Neural cell (in vitro differentiated cells): ENCODE data around the gene AATK. TPM values are rescaled to one million over a fixed set of nuclear protein-coding genes. Genes with fewer than 3 reads are reported as not detected.

Experiments used
- H2AFZ ChIP-seq: fragments of 200-600, 300-800 bp; sonication (generic), shearing (Covaris generic); 2 replicates; pipeline ENCODE4 v1.6.0; 2014; ENCODE audit warnings: low read depth, mild to moderate bottlenecking, antibody characterized with exemption, low read length, moderate library complexity
- H3F3A ChIP-seq: fragments of 200-600 bp; shearing (Covaris generic); 2 replicates; pipeline ENCODE4 v1.6.1; 2016; ENCODE audit warnings: mild to moderate bottlenecking, moderate library complexity, mixed read lengths, antibody characterized with exemption, low read length; ENCODE audit not compliant: insufficient read depth, poor library complexity, severe bottlenecking
- H3K27ac ChIP-seq: fragments of 200-600, 300-800 bp; sonication (generic), shearing (Covaris generic); 2 replicates; pipeline ENCODE4 v1.5.1; 2014; ENCODE audit warnings: mild to moderate bottlenecking, low read length, moderate library complexity
- H3K27me3 ChIP-seq: fragments of 300-800, 200-600 bp; sonication (generic), shearing (Covaris generic); 2 replicates; pipeline ENCODE4 v1.6.0; 2014; ENCODE audit warnings: mild to moderate bottlenecking, low read depth, low read length, moderate library complexity; ENCODE audit not compliant: insufficient read depth
- H3K36me3 ChIP-seq: fragments of 300-800, 200-600 bp; sonication (generic), shearing (Covaris generic); 2 replicates; pipeline ENCODE4 v1.5.1; 2014; ENCODE audit warnings: mild to moderate bottlenecking, antibody characterized with exemption, low read length, moderate library complexity; ENCODE audit not compliant: insufficient read depth
- H3K4me2 ChIP-seq: fragments of 300-800, 200-600 bp; sonication (generic), shearing (Covaris generic); 2 replicates; pipeline ENCODE4 v1.6.0; 2014; ENCODE audit warnings: mild to moderate bottlenecking, low read length
- H3K4me3 ChIP-seq: fragments of 300-800, 200-600 bp; sonication (generic), shearing (Covaris generic); 2 replicates; pipeline ENCODE4 v1.5.1; 2014; ENCODE audit warnings: mild to moderate bottlenecking, low read length, moderate library complexity
- H3K79me2 ChIP-seq: fragments of 200-600 bp; shearing (Covaris generic); replicated peaks from 2 replicates; pipeline ENCODE4 v1.6.0; 2014; ENCODE audit warnings: mild to moderate bottlenecking, low read length, moderate library complexity; ENCODE audit not compliant: insufficient read depth
- H3K9ac ChIP-seq: fragments of 300-800, 200-600 bp; sonication (generic), shearing (Covaris generic); 2 replicates; pipeline ENCODE4 v1.6.1; 2016; ENCODE audit warnings: mild to moderate bottlenecking, low read length, mixed read lengths
- H3K9me2 ChIP-seq: fragments of 200-600 bp; shearing (Covaris generic); 2 replicates; pipeline ENCODE4 v1.6.1; 2016; ENCODE audit warnings: mild to moderate bottlenecking, low read length, mixed read lengths; ENCODE audit not compliant: insufficient read depth
- H3K9me3 ChIP-seq: fragments of 200-600, 300-800 bp; sonication (generic), shearing (Covaris generic); 2 replicates; pipeline ENCODE4 v1.6.1; 2016; ENCODE audit warnings: mild to moderate bottlenecking, mixed run types, low read length, moderate library complexity, mixed read lengths
- H4K20me1 ChIP-seq: fragments of 200-600 bp; shearing (Covaris generic); 2 replicates; pipeline ENCODE4 v1.6.1; 2016; ENCODE audit warnings: mild to moderate bottlenecking, mixed run types; ENCODE audit not compliant: insufficient read depth
- CTCF ChIP-seq: fragments of 450-650 bp; IDR thresholded peaks from 2 replicates; pipeline ENCODE4 v1.5.1; 2014; ENCODE audit warnings: antibody characterized with exemption, mild to moderate bottlenecking, moderate library complexity; ENCODE audit not compliant: poor library complexity, severe bottlenecking
- EP300 ChIP-seq: fragments of 450-650 bp; conservative IDR thresholded peaks from 2 replicates; pipeline ENCODE4 v1.6.1; 2014; ENCODE audit warnings: antibody characterized with exemption, mild to moderate bottlenecking, moderate library complexity; ENCODE audit not compliant: poor library complexity, severe bottlenecking
- EZH2 ChIP-seq: fragments of 200-600, 300-800 bp; shearing (Covaris generic), sonication (generic); IDR thresholded peaks from 2 replicates; pipeline ENCODE4 v1.6.1; 2014; ENCODE audit warnings: antibody characterized with exemption, low read length, borderline replicate concordance, mild to moderate bottlenecking; ENCODE audit not compliant: insufficient read depth, poor library complexity, severe bottlenecking
- MXI1 ChIP-seq: fragments of 450-650 bp; conservative IDR thresholded peaks from 2 replicates; pipeline ENCODE4 v1.6.1; 2014; ENCODE audit warnings: antibody characterized with exemption, mild to moderate bottlenecking; ENCODE audit not compliant: poor library complexity, severe bottlenecking
- POLR2AphosphoS5 ChIP-seq: IDR thresholded peaks from 2 replicates; pipeline ENCODE4 v1.6.1; 2012
- RAD21 ChIP-seq: fragments of 450-650 bp; conservative IDR thresholded peaks from 2 replicates; pipeline ENCODE4 v1.6.1; 2014; ENCODE audit warnings: antibody characterized with exemption, mild to moderate bottlenecking, moderate library complexity
- SMC3 ChIP-seq: fragments of 450-650 bp; conservative IDR thresholded peaks from 2 replicates; pipeline ENCODE4 v1.6.1; 2014; ENCODE audit warnings: antibody characterized with exemption, mild to moderate bottlenecking, moderate library complexity; ENCODE audit not compliant: poor library complexity
- TAF1 ChIP-seq: IDR thresholded peaks from 2 replicates; pipeline ENCODE4 v1.6.1; 2012; ENCODE audit warnings: low read depth
- polyA plus RNA-seq: library from polyadenylated mRNA; depleted of rRNA; stranded (reverse); fragments of >200 nt; gene quantifications from 2 replicates; pipeline ENCODE4 v1.2.3, GENCODE V29; 2014
- TF ChIP-seq, protein P1 (sequence below): IDR thresholded peaks from 2 replicates; pipeline ENCODE4 v1.6.1; 2012; ENCODE audit warnings: borderline replicate concordance

Gene AATK
- polyA plus RNA-seq, 1 donor from 2014 or later: 11.1 TPM

DNA sequence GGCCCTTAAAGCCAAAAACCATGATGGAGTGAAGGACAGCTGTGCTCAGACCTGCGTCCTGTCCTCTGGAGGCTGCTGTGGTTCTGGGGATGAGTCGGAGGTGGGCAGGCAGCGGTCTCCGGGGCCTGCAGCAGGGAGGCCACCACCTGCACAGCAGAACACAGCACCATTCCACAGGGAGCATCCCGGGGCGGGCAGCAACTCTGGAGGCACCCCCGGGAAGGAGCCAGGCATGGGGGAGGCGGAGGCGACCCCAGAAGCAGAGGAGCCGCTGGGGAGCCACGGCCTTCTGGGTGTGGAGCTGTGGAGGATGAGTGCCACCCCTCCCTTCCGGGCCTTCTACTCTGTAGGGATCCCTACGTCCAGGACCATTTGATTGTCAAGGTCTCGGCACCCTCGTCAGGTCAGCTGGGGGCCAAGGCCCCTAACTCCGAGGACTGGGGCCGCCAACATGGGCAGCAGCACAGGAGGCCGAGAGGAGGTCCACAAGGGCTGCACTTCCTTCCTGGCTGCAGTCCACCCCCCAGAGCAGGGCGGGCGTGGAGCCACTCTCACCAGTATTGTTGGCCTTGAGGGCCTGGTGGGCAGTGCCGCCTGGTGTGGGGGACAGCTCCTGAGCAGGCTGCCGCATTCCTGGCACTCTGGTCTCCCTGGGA is 32.9 kb upstream of the AATK start:
- H3K4me2 ChIP-seq: no peak overlapping the region
- no peaks in the 10 kb centered on the region for H3K27me3 ChIP-seq
- H3K27ac ChIP-seq: no peak overlapping the region
- TF ChIP-seq POLR2AphosphoS5: no peak
- TF ChIP-seq MXI1: no peak
- TF ChIP-seq RAD21: no peak
- no peak for TF ChIP-seq SMC3
- TF ChIP-seq TAF1: no peak
- no peak for TF ChIP-seq EP300
- no peaks in the 10 kb centered on the region for H3K79me2 ChIP-seq
- no peaks in the 10 kb centered on the region for H3K36me3 ChIP-seq
- no peak overlapping the region for H3K9ac ChIP-seq
- no peaks in the 10 kb centered on the region for H3K9me2 ChIP-seq
- no peak overlapping the region for H2AFZ ChIP-seq
- no peak overlapping the region for H3K4me3 ChIP-seq
- no peaks in the 10 kb centered on the region for H3K9me3 ChIP-seq
- H3F3A ChIP-seq: no peaks in the 10 kb centered on the region
- H4K20me1 ChIP-seq: no peaks in the 10 kb centered on the region

DNA sequence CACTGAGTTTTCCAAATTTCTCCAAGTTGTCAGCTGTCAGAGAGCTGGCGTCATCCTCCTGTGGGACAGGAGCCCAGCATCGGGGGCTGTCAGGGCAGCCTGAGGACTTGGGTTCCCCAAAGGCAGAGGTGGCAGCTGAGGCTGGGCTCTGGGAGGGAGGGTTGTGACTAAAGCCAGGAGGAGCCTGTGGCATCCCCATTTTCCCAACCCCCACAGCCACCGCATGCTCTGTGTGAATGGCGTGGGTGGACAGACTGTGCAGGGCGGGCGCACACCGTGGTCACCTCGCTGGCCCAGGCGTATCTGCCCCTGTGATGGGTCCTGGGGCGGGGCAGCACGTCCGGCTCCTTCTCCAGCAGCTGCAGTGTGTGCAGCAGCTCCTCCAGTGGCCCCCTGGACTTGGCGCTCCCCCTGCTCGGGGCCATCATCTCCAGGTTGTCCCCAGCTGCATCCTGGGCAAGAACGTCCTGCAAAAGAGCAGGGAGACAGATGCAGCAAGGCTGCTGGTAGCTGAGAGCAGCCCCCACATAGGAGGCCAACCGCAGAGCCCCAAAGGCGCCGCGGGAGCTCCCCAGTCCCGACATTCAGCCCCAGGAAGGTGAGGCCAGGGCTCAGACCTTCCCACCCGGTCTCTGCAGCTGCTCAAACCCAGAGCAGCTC is 31.9 kb upstream of the AATK start:
- H3K27me3 ChIP-seq: no peaks in the 10 kb centered on the region
- H3F3A ChIP-seq: no peaks in the 10 kb centered on the region
- TF ChIP-seq EZH2 (no peak), RAD21 (no peak), EP300 (no peak), SMC3 (no peak), POLR2AphosphoS5 (no peak), TAF1 (no peak), CTCF (no peak), MXI1 (no peak)
- TF ChIP-seq, protein P1, sequence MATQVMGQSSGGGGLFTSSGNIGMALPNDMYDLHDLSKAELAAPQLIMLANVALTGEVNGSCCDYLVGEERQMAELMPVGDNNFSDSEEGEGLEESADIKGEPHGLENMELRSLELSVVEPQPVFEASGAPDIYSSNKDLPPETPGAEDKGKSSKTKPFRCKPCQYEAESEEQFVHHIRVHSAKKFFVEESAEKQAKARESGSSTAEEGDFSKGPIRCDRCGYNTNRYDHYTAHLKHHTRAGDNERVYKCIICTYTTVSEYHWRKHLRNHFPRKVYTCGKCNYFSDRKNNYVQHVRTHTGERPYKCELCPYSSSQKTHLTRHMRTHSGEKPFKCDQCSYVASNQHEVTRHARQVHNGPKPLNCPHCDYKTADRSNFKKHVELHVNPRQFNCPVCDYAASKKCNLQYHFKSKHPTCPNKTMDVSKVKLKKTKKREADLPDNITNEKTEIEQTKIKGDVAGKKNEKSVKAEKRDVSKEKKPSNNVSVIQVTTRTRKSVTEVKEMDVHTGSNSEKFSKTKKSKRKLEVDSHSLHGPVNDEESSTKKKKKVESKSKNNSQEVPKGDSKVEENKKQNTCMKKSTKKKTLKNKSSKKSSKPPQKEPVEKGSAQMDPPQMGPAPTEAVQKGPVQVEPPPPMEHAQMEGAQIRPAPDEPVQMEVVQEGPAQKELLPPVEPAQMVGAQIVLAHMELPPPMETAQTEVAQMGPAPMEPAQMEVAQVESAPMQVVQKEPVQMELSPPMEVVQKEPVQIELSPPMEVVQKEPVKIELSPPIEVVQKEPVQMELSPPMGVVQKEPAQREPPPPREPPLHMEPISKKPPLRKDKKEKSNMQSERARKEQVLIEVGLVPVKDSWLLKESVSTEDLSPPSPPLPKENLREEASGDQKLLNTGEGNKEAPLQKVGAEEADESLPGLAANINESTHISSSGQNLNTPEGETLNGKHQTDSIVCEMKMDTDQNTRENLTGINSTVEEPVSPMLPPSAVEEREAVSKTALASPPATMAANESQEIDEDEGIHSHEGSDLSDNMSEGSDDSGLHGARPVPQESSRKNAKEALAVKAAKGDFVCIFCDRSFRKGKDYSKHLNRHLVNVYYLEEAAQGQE: no peak
- H3K79me2 ChIP-seq: no peaks in the 10 kb centered on the region
- H3K4me2 ChIP-seq: no peak overlapping the region
- no peaks in the 10 kb centered on the region for H3K9me2 ChIP-seq
- no peak overlapping the region for H3K4me3 ChIP-seq
- no peaks in the 10 kb centered on the region for H4K20me1 ChIP-seq
- H2AFZ ChIP-seq: no peak overlapping the region
- no peak overlapping the region for H3K9ac ChIP-seq
- H3K36me3 ChIP-seq: no peaks in the 10 kb centered on the region
- H3K27ac ChIP-seq: no peak overlapping the region
- no peaks in the 10 kb centered on the region for H3K9me3 ChIP-seq
